ENCODE measurements around the gene SASH3. TPM values are rescaled to one million over a fixed set of nuclear protein-coding genes. Genes with fewer than 3 reads are reported as not detected.

Gene SASH3
- total RNA-seq, 4 donors from 2014 or later = 3.9 to 10.4 (median 6.3) TPM

- H3K36me3 ChIP-seq = no peaks in the 10 kb centered on the region
- H3K4me1 ChIP-seq = no peaks in the 10 kb centered on the region
- intact Hi-C loops (cut with DNase I) = no loop called here
- DNase-seq (ENCODE audit: extremely low spot score) = no peak
- WGBS = 88% methylated on average over 3 of the region's 3 CpGs
- no peaks in the 10 kb centered on the region for H3K27me3 ChIP-seq
- H3K4me3 ChIP-seq = no peak overlapping the region
- TF ChIP-seq EP300 (IDR thresholded peaks at IDR 0.05) = no peak
- TF ChIP-seq POLR2A (IDR thresholded peaks at IDR 0.05; ENCODE audit: low read depth) = no peak
- no peak for TF ChIP-seq CTCF (IDR thresholded peaks at IDR 0.05)
- TF ChIP-seq POLR2AphosphoS5 (IDR thresholded peaks at IDR 0.05) = no peak
- H3K27ac ChIP-seq (replicated peaks in 1 of 4) = no peak overlapping the region
- H3K9me3 ChIP-seq = no peaks in the 10 kb centered on the region
Observed at GRCh38 chrX:129762448-129762847, 17.3 kb upstream of the SASH3 start.

- no peak overlapping the region for H3K27ac ChIP-seq (replicated peaks in 1 of 4)
- H3K27me3 ChIP-seq = no peaks in the 10 kb centered on the region
- H3K4me3 ChIP-seq = no peak overlapping the region
- intact Hi-C loops (cut with DNase I) = no loop called here
- no peaks in the 10 kb centered on the region for H3K9me3 ChIP-seq
- no peaks in the 10 kb centered on the region for H3K4me1 ChIP-seq
- DNase-seq (ENCODE audit: extremely low spot score) = no peak
- TF ChIP-seq EP300 (IDR thresholded peaks at IDR 0.05) = no peak
- no peak for TF ChIP-seq POLR2AphosphoS5 (IDR thresholded peaks at IDR 0.05)
- TF ChIP-seq CTCF (IDR thresholded peaks at IDR 0.05) = no peak
- no peak for TF ChIP-seq POLR2A (IDR thresholded peaks at IDR 0.05; ENCODE audit: low read depth)
- no peaks in the 10 kb centered on the region for H3K36me3 ChIP-seq
Observed at GRCh38 chrX:129763666-129764065, 16.1 kb upstream of the SASH3 start.

- TF ChIP-seq EP300 (IDR thresholded peaks at IDR 0.05) (no peak), POLR2AphosphoS5 (IDR thresholded peaks at IDR 0.05) (no peak), POLR2A (IDR thresholded peaks at IDR 0.05; ENCODE audit: low read depth) (no peak), CTCF (IDR thresholded peaks at IDR 0.05) (no peak)
- Histone ChIP-seq H3K9me3 (no peaks in the 10 kb centered on the region), H3K27ac (replicated peaks in 1 of 4) (no peak overlapping the region), H3K4me1 (no peaks in the 10 kb centered on the region), H3K4me3 (no peak overlapping the region), H3K27me3 (no peaks in the 10 kb centered on the region), H3K36me3 (no peaks in the 10 kb centered on the region)
- no peak for DNase-seq (ENCODE audit: extremely low spot score)
- intact Hi-C loops (cut with DNase I) = no loop called here
- 94% methylated on average over 6 of the region's 8 CpGs for WGBS
Observed at GRCh38 chrX:129768186-129768585, 11.6 kb upstream of the SASH3 start.

- Histone ChIP-seq H3K36me3 (no peaks in the 10 kb centered on the region), H3K4me3 (no peak overlapping the region), H3K27ac (replicated peaks in 1 of 4) (no peak overlapping the region), H3K27me3 (no peaks in the 10 kb centered on the region), H3K4me1 (no peaks in the 10 kb centered on the region), H3K9me3 (no peaks in the 10 kb centered on the region)
- 74% methylated on average over 5 of the region's 8 CpGs for WGBS
- DNase-seq (ENCODE audit: extremely low spot score) = no peak
- intact Hi-C loops (cut with DNase I) = no loop called here
- TF ChIP-seq CTCF (IDR thresholded peaks at IDR 0.05) (no peak), EP300 (IDR thresholded peaks at IDR 0.05) (no peak), POLR2A (IDR thresholded peaks at IDR 0.05; ENCODE audit: low read depth) (no peak), POLR2AphosphoS5 (IDR thresholded peaks at IDR 0.05) (no peak)
Observed at GRCh38 chrX:129768586-129769466, 10.9 kb upstream of the SASH3 start.

Data from esophagus muscularis mucosa (tissue), 4 donors.